ENCODE measurements around the gene SPACA4. TPM values are rescaled to one million over a fixed set of nuclear protein-coding genes. Genes with fewer than 3 reads are reported as not detected.

SPACA4 gene
- polyA plus RNA-seq, 1 of the 3 experiments (the other 2 are of a cell fraction): not detected

DNA sequence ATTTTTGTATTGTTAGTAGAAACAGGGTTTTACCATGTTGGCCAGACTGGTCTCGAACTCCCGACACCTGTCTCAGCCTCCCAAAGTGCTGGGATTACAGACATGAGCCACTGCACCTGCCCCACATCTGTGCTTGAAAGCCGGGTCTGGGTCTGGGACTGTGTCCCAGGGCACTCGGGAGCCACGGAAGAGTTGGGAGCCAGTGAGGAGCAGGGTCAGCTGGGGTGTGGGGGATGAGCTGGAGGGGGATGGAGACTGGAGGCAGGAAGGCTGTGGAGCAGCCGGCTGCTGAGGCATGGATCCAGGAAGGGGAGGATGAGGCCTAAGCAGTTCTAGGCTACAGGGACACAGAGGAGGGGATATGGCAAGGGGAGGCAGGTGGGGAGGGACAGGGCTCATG lies 10.7 kb upstream of the SPACA4 start:
- H3K79me2 ChIP-seq (ENCODE audit: insufficient read depth): no peaks in the 10 kb centered on the region
- DNase-seq: no peak
- H3K9ac ChIP-seq: no peak overlapping the region
- H3F3A ChIP-seq (replicated peaks; ENCODE audit: insufficient read depth): no peaks in the 10 kb centered on the region
- no peaks in the 10 kb centered on the region for H3K9me3 ChIP-seq
- no peak overlapping the region for H3K27ac ChIP-seq (ENCODE audit: low read depth in 2 of 2, low read length in 1 of 2)
- H3K27me3 ChIP-seq (ENCODE audit: insufficient read depth): no peaks in the 10 kb centered on the region; the same call in 1 of the 2 replicates
- H3K9me2 ChIP-seq: no peaks in the 10 kb centered on the region
- POLR2A ChIA-PET: interaction anchor here (0.5 to 1.2 kb wide), 2 partner anchors 18 to 21 kb away, joined by 3 to 4 read pairs; no protein-coding TSS in a partner anchor
- H2AFZ ChIP-seq (ENCODE audit: low read depth): no peak overlapping the region
- H4K20me1 ChIP-seq (ENCODE audit: insufficient read depth): no peaks in the 10 kb centered on the region
- no peak overlapping the region for H3K4me2 ChIP-seq
- CTCF ChIA-PET: interaction anchor here (0.6 to 3.5 kb wide), 4 partner anchors 12 to 275 kb away, joined by 3 to 22 read pairs (median 3); no protein-coding TSS in a partner anchor
- no peaks in the 10 kb centered on the region for H3K36me3 ChIP-seq (replicated peaks in 1 of 2; ENCODE audit: control insufficient read depth in 1 of 2, insufficient read depth in 2 of 2, low read length in 1 of 2)
- no peak for TF ChIP-seq FOSL2 (IDR thresholded peaks at IDR 0.05; ENCODE audit: borderline replicate concordance, low read depth)
- no peak for TF ChIP-seq EP300 (IDR thresholded peaks at IDR 0.05; ENCODE audit: borderline replicate concordance in 1 of 2, low read depth in 1 of 2, low read length in 1 of 2)
- no peak for TF ChIP-seq ELF1 (IDR thresholded peaks at IDR 0.05)
- no peak for TF ChIP-seq NFIC (IDR thresholded peaks at IDR 0.05; ENCODE audit: borderline replicate concordance)
- no peak for TF ChIP-seq GABPA (IDR thresholded peaks at IDR 0.05; ENCODE audit: low read depth)
- no peak for TF ChIP-seq NRF1 (IDR thresholded peaks at IDR 0.05; ENCODE audit: low read depth, low read length)
- no peak for TF ChIP-seq USF1 (IDR thresholded peaks at IDR 0.05; ENCODE audit: borderline replicate concordance, low read depth)
- TF ChIP-seq CTCF (IDR thresholded peaks at IDR 0.05): no peak
- TF ChIP-seq POLR2AphosphoS5 (IDR thresholded peaks at IDR 0.05; ENCODE audit: low read depth, low read length): no peak
- no peak for TF ChIP-seq SMC3 (IDR thresholded peaks at IDR 0.05; ENCODE audit: low read depth, low read length)
- no peak for TF ChIP-seq FOXJ3 (CRISPR knock-in tag; IDR thresholded peaks at IDR 0.05)
- no peak for TF ChIP-seq USF2 (IDR thresholded peaks at IDR 0.05; ENCODE audit: borderline replicate concordance, low read depth, low read length)
- no peak for TF ChIP-seq IRF3 (IDR thresholded peaks at IDR 0.05; ENCODE audit: low read depth, low read length)
- no peak for TF ChIP-seq FOXM1 (IDR thresholded peaks at IDR 0.05; ENCODE audit: low read depth)
- TF ChIP-seq EZH2phosphoT487 (IDR thresholded peaks at IDR 0.05; ENCODE audit: borderline replicate concordance, low read depth): no peak
- TF ChIP-seq RXRA (IDR thresholded peaks at IDR 0.05; ENCODE audit: borderline replicate concordance, low read depth): no peak
- TF ChIP-seq MEF2A (IDR thresholded peaks at IDR 0.05; ENCODE audit: borderline replicate concordance, low read depth): no peak
- H3K4me1 ChIP-seq (ENCODE audit: control insufficient read depth in 1 of 2, insufficient read depth in 2 of 2, low read depth in 1 of 2, low read length in 1 of 2): no peaks in the 10 kb centered on the region
- H3K4me3 ChIP-seq (ENCODE audit: low read depth in 2 of 2, low read length in 1 of 2): no peak overlapping the region
- 47% methylated on average over 6 of the region's 6 CpGs for WGBS (ENCODE audit: low lambda C conversion rate)

All from SK-N-SH (cell line).